NB4 (cell line): ENCODE results near the gene CYLD.

Source experiments
- DNase-seq: peaks from one replicate; pipeline ENCODE4 v3.0.0; 2010; ENCODE audit warnings: low read depth
- H3K4me3 ChIP-seq: one replicate; pipeline ENCODE4 v1.5.1; 2011; ENCODE audit warnings: mild to moderate bottlenecking, low read depth, low read length, moderate library complexity
- MAX ChIP-seq: IDR thresholded peaks from 2 replicates; pipeline ENCODE4 v1.6.1; 2011; ENCODE audit warnings: low read depth, low read length
- MYC ChIP-seq: IDR thresholded peaks from 2 replicates; pipeline ENCODE4 v1.6.1; 2011; ENCODE audit warnings: low read depth, low read length
- POLR2A ChIP-seq: IDR thresholded peaks from 2 replicates; pipeline ENCODE4 v1.6.1; 2011; ENCODE audit warnings: mild to moderate bottlenecking; ENCODE audit not compliant: insufficient read length; ENCODE audit errors: extremely low read depth
- TF ChIP-seq, protein P1 (sequence below): IDR thresholded peaks from one replicate; pipeline ENCODE4 v1.5.1; 2012; ENCODE audit warnings: low read depth, low read length

CYLD gene

GRCh38 chr16:50776037-50776436 is 34.2 kb downstream of the CYLD start:
- DNase-seq: no peak
- no peak overlapping the region for H3K4me3 ChIP-seq
- TF ChIP-seq POLR2A (no peak), MAX (no peak), MYC (no peak)
- TF ChIP-seq, protein P1, sequence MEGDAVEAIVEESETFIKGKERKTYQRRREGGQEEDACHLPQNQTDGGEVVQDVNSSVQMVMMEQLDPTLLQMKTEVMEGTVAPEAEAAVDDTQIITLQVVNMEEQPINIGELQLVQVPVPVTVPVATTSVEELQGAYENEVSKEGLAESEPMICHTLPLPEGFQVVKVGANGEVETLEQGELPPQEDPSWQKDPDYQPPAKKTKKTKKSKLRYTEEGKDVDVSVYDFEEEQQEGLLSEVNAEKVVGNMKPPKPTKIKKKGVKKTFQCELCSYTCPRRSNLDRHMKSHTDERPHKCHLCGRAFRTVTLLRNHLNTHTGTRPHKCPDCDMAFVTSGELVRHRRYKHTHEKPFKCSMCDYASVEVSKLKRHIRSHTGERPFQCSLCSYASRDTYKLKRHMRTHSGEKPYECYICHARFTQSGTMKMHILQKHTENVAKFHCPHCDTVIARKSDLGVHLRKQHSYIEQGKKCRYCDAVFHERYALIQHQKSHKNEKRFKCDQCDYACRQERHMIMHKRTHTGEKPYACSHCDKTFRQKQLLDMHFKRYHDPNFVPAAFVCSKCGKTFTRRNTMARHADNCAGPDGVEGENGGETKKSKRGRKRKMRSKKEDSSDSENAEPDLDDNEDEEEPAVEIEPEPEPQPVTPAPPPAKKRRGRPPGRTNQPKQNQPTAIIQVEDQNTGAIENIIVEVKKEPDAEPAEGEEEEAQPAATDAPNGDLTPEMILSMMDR: no peak

DNA sequence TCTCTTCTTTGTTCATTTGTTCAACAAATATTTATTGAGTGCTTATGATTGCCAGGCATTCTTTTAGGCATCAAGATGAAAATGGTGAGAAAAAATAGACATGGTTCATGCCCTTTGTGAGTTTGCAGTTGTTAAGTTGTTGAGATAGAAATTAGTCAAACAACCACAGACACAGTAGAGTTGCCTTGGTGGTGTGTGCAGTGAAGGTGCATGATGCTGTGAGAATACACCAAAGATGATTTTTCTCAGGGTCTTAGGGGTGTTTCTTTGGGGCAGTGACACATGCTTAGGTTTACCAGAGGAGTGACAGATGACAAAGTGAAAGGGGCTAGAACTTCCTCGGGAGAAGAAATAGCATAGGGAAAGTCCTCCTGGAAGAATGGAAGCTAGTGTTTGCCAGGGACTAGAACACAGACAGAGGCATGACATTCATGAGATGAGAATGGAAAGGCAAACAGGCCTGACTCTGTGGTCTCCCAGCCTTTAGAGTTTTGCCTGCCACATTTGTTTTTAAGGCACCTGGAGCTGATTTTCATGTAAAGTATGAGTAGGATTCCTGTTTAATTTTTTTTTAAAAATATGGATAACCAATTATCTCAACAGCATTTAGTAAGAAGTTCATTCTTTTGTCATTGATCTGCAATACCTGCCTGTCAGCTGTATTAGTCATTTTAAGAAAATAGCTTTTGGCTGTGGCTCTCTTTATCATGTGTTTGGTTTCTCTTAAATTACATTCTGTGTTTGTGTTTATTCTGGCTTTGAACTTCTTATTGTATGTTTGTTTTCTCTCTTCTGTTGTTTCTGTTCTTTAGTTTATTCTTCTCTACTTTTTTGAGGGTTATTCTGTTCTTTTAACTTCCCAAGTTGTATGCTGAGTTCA is 36.6 kb downstream of the CYLD start:
- H3K4me3 ChIP-seq: no peak overlapping the region
- no peak for TF ChIP-seq POLR2A
- TF ChIP-seq, protein P1: no peak
- no peak for TF ChIP-seq MYC
- no peak for TF ChIP-seq MAX

GRCh38 chr16:50781043-50781442 is 39.2 kb downstream of the CYLD start:
- no peak overlapping the region for H3K4me3 ChIP-seq
- peak; percentile 9 for DNase-seq
- TF ChIP-seq POLR2A (no peak), MAX (no peak)
- TF ChIP-seq, protein P1: peak; percentile 30

More for the DNA sequence above, 36.6 kb downstream of the CYLD start:
- no peak for DNase-seq

- DNase-seq: no peak
- H3K4me3 ChIP-seq: no peak overlapping the region
- TF ChIP-seq MAX: no peak
- TF ChIP-seq, protein P1: no peak
- TF ChIP-seq POLR2A: no peak
- TF ChIP-seq MYC: no peak
Observed at GRCh38 chr16:50781518-50781917, 39.6 kb downstream of the CYLD start.

DNA sequence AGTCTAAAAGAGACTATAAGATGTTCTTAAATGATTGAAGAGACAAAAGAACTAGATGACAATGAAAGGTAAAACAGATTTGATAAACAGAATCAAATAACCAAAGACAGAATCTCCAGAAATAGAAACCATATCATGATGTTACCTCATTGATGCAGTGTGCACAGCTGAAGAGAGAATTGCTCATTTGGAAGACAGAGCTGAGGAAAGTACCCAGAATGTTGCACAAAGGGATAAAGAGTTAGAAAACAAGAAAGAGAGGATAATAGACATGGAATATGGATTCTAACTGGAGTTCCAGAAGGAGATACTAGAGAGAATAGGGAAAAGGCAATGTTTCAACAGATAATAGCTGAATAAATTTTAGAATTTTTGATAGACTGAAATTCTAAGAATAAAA is 47.9 kb downstream of the CYLD start:
- H3K4me3 ChIP-seq: no peak overlapping the region
- DNase-seq: no peak
- no peak for TF ChIP-seq MYC
- TF ChIP-seq, protein P1: no peak
- no peak for TF ChIP-seq POLR2A
- TF ChIP-seq MAX: no peak
